Measurements from ENCODE around the gene KCNK17. TPM values are rescaled to one million over a fixed set of nuclear protein-coding genes. Genes with fewer than 3 reads are reported as not detected.

Gene KCNK17
- total and polyA plus RNA-seq, 9 of the 15 experiments (the other 6 are each of a cell fraction or from before 2014, with no cell fraction given) = not detected

DNA sequence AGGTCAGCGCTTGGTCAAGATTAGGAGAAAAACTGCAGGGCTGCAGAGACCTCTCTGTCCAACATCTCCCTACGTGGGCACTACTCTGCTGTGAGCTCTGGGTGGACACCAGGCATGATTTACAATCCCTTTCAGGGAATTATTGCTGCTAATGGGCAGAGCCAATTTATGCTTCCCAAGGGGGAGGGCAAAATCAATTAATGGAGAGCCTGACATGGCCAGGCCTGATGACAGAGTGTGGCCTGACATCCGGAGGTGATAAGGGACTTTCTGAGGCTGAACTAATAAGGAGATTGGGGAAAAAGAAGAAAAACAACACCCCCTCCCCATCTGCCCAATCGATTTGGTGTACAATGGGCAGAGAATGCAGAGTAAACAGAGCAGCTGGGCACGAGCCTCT, 13.3 kb upstream of the KCNK17 start:
- in situ Hi-C loops (cut with MboI) = no loop called here
- Histone ChIP-seq H4K20me1 (replicated peaks; ENCODE audit: control insufficient read depth, insufficient read depth, low read length) (peaks cover 3% of the 10 kb centered on the region; the same call in 1 of the 2 replicates), H2AFZ (ENCODE audit: low read depth, low read length) (no peak overlapping the region), H3K4me1 (replicated peaks in 1 of 2; ENCODE audit: control insufficient read depth in 2 of 2, insufficient read depth in 2 of 2, low read length in 2 of 2) (no peaks in the 10 kb centered on the region), H3K36me3 (ENCODE audit: control insufficient read depth, insufficient read depth, low read length) (no peaks in the 10 kb centered on the region), H3K9me3 (replicated peaks; ENCODE audit: control insufficient read depth, insufficient read depth, low read depth, low read length) (no peaks in the 10 kb centered on the region), H3K79me2 (ENCODE audit: control insufficient read depth, insufficient read depth, low read length) (no peaks in the 10 kb centered on the region), H3K4me3 (no peak overlapping the region), H3K9ac (ENCODE audit: insufficient read depth in 1 of 2, low read depth in 2 of 2, low read length in 2 of 2) (no peak overlapping the region), H3K9me1 (ENCODE audit: control insufficient read depth, insufficient read depth, low read length) (no peaks in the 10 kb centered on the region), H3K27ac (ENCODE audit: extremely low read depth, low read depth, low read length) (no peak overlapping the region), H3K27me3 (ENCODE audit: control insufficient read depth in 2 of 2, insufficient read depth in 2 of 2, low read length in 2 of 2) (peaks cover 24 to 55% of the 10 kb centered on the region in 2 experiments; a peak in 4 of 5 replicates), H3K4me2 (ENCODE audit: insufficient read depth, low read length) (no peak overlapping the region)
- ChIA-PET POLR2A (interaction anchor here (0.6 to 0.8 kb wide), 2 partner anchors 19 to 464 kb away, joined by 4 read pairs; no protein-coding TSS in a partner anchor), CTCF (ENCODE audit: low intra/inter-chr PET ratio) (interaction anchor here (0.6 kb wide), 1 partner anchor 257 kb away, joined by 3 read pairs; no protein-coding TSS in a partner anchor)
- DNase-seq (ENCODE audit: extremely low read depth in 1 of 4, low spot score in 3 of 4) = no peak
- ATAC-seq = no peak
- TF ChIP-seq HLTF (IDR thresholded peaks at IDR 0.05) (no peak), XRCC3 (IDR thresholded peaks at IDR 0.05) (no peak), TCF3 (CRISPR knock-in tag; IDR thresholded peaks at IDR 0.05) (no peak)
- intact Hi-C loops (cut with micrococcal nuclease) = no loop called here
- WGBS (ENCODE audit: insufficient coverage, low coverage, missing lambda C conversion rate) = 0% methylated on average over 5 of the region's 5 CpGs
- BruUV-seq (replicated peaks) = no TSS peak
- FAIRE-seq = no peak

GRCh38 chr6:39322306-39322850, 8.2 kb upstream of the KCNK17 start, which contains the start of gene KCNK16:
KCNK16 (minus strand) TSS chr6:39322702; CDS start chr6:39322540, 162 bp downstream.
- CTCF ChIA-PET (ENCODE audit: low intra/inter-chr PET ratio) = no interaction called here

More at GRCh38 chr6:39322306-39322850, 8.2 kb upstream of the KCNK17 start, which contains the start of gene KCNK16:
- FAIRE-seq = no peak
- Histone ChIP-seq H3K27ac (ENCODE audit: extremely low read depth, low read depth, low read length) (no peak within 1 kb of the TSS), H3K79me2 (ENCODE audit: control insufficient read depth, insufficient read depth, low read length) (no peaks in the 10 kb centered on the region), H3K4me3 (no peak within 1 kb of the TSS), H4K20me1 (replicated peaks; ENCODE audit: control insufficient read depth, insufficient read depth, low read length) (peaks cover 11% of the 10 kb centered on the region), H3K9ac (ENCODE audit: insufficient read depth in 1 of 2, low read depth in 2 of 2, low read length in 2 of 2) (no peak within 1 kb of the TSS), H3K27me3 (ENCODE audit: control insufficient read depth in 2 of 2, insufficient read depth in 2 of 2, low read length in 2 of 2) (peaks cover 13 to 68% of the 10 kb centered on the region in 2 experiments; a peak in 4 of 5 replicates), H3K9me3 (replicated peaks; ENCODE audit: control insufficient read depth, insufficient read depth, low read depth, low read length) (no peaks in the 10 kb centered on the region), H2AFZ (ENCODE audit: low read depth, low read length) (no peak within 1 kb of the TSS), H3K9me1 (ENCODE audit: control insufficient read depth, insufficient read depth, low read length) (no peaks in the 10 kb centered on the region), H3K36me3 (ENCODE audit: control insufficient read depth, insufficient read depth, low read length) (no peaks in the 10 kb centered on the region), H3K4me1 (replicated peaks in 1 of 2; ENCODE audit: control insufficient read depth in 2 of 2, insufficient read depth in 2 of 2, low read length in 2 of 2) (no peaks in the 10 kb centered on the region), H3K4me2 (ENCODE audit: insufficient read depth, low read length) (no peak within 1 kb of the TSS)
- BruUV-seq (replicated peaks) = no TSS peak
- 1% methylated on average over 11 of the region's 11 CpGs for WGBS (ENCODE audit: insufficient coverage, low coverage, missing lambda C conversion rate)
- in situ Hi-C loops (cut with MboI) = no loop called here
- intact Hi-C loops (cut with micrococcal nuclease) = no loop called here
- no peak for ATAC-seq
- TF ChIP-seq PURB (CRISPR knock-in tag; IDR thresholded peaks at IDR 0.05; ENCODE audit: low read depth) = no peak
- TF ChIP-seq NFE2 (IDR thresholded peaks at IDR 0.05; ENCODE audit: low read depth) = no peak
- POLR2A ChIA-PET = no interaction called here
- DNase-seq (ENCODE audit: extremely low read depth in 1 of 4, low spot score in 3 of 4) = no peak

All from K562 (cell line).